GM10266 (cell line): ENCODE results near the gene ATP6V0B.

Source experiments
- DNase-seq: peaks from one replicate; pipeline ENCODE4 v3.0.0; 2012; ENCODE audit errors: extremely low spot score
- TF ChIP-seq, protein P1 (sequence below): IDR thresholded peaks from 2 replicates; pipeline ENCODE4 v1.5.1; 2012; ENCODE audit warnings: mild to moderate bottlenecking, low read depth; ENCODE audit not compliant: control insufficient read depth, insufficient read depth; ENCODE audit errors: missing control alignments

The ATP6V0B gene

DNA sequence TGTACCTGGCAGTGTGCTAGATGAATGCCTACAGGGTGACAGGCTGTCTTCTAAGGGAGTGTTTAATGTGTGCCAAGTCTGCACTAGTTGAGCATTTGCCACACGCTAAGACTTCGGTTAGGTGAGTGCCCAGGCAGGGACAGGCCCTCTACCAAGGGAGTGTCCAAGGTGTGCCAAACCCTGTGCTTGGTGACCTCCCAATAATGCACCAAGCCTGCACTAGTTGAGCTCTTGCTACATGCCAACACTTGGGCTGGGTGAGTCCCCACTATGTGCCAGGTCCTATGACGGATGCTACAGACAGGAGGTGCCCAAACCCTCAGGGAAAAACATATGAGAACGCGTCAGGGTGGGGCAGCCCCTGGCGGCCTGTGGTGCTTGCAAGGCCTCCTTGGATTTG lies 45.7 kb downstream of the ATP6V0B start:
- no peak for DNase-seq

DNA sequence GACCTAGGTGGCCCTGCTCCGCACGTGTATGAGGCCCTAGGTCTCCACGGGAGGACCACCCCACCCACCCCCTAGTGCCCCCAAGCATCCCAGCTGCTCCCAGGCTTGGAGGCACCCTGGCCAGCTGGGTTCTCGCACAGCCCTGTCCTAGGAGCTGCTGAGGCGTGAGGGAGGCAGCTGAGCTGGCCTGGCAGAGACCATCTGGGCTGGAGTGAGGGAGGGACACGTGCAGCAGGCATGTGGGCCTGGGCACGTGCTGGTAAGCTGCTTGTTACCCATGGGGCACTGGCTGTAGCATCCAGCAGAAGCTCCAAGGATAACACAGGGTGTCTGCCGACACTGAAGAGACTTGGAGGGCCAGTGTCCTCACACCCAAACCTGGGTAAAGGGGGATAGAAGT lies 46.4 kb downstream of the ATP6V0B start:
- TF ChIP-seq, protein P1, sequence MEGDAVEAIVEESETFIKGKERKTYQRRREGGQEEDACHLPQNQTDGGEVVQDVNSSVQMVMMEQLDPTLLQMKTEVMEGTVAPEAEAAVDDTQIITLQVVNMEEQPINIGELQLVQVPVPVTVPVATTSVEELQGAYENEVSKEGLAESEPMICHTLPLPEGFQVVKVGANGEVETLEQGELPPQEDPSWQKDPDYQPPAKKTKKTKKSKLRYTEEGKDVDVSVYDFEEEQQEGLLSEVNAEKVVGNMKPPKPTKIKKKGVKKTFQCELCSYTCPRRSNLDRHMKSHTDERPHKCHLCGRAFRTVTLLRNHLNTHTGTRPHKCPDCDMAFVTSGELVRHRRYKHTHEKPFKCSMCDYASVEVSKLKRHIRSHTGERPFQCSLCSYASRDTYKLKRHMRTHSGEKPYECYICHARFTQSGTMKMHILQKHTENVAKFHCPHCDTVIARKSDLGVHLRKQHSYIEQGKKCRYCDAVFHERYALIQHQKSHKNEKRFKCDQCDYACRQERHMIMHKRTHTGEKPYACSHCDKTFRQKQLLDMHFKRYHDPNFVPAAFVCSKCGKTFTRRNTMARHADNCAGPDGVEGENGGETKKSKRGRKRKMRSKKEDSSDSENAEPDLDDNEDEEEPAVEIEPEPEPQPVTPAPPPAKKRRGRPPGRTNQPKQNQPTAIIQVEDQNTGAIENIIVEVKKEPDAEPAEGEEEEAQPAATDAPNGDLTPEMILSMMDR: no peak
- DNase-seq: no peak

More for the DNA sequence above, 45.7 kb downstream of the ATP6V0B start:
- TF ChIP-seq, protein P1: no peak

DNA sequence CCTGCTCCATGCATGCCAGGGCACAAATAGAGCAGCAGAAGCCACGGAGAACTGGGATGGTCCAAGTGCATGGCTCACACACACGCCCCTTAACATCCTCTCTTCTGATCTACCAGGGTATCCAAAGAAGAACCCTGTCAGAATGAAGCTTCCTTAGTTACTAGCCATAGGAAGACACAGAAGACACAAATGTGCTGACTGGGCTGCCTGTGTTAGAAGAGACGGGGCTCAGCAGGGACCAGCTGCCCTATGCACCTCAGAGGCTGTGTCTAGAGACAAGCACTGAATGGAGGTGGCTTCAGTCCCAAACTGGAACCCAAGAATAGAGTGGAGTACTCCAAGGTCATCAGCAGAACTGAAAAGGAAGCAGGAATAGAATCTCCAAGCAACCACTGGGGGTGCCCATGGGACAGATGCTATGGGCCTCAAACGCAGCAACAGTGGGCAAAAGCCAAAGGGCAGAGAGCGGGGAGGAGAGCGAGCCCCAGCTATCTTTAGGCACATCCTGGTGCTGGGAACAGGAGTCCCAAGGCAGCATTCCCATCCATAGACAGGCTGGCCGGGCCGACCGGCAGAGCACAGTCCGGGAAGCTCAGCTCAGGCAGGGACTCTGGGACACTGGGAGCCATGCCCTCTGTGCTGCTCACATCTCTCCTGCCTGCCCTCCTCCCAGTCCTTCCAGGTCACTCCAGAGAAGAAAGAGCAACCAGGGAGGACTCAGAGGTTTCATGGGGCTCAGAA lies 47.0 kb downstream of the ATP6V0B start:
- DNase-seq: no peak
- TF ChIP-seq, protein P1: no peak

DNA sequence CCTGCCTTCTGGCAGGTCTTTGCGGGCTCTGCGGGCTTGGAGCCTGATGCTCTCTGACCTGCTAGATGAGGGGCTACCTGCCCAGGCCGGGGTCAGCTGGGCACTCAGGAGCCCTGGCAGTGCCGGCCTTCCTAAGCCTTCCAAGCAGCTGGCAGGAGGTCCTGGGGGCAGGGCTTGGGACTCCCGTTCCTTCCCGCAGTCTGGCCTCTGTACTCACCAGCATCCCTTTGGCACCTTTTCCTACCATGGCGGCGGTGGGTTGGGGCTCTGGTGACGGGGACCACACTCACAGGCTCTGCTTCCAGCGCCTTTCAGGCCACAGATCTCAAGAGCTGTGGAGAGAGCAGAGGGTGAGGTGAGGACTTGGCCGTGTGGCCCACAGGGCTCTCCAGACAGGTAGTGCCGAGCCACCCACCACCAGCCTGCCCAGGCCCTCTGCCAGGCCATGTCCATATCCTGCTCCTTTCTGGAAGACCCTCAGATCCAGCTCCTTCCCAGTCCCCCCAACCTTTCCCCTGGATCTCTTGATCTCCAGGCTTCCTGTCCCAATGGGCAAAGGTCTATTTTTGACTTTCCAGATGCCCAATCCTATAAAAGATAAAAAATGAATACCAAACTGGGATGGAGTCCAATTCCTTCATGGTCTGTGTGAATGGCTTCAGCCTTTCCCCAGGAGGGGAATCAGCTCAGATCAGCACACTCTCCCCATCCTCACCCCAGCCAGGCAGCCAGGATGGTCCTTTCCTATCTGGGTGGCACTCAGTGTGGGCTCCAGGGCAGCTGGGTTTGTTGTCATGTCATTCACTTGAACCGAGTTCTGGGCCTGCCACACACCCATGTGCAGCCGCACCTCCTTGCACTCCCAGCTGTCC lies 49.5 kb downstream of the ATP6V0B start:
- DNase-seq: no peak
- TF ChIP-seq, protein P1: no peak

DNA sequence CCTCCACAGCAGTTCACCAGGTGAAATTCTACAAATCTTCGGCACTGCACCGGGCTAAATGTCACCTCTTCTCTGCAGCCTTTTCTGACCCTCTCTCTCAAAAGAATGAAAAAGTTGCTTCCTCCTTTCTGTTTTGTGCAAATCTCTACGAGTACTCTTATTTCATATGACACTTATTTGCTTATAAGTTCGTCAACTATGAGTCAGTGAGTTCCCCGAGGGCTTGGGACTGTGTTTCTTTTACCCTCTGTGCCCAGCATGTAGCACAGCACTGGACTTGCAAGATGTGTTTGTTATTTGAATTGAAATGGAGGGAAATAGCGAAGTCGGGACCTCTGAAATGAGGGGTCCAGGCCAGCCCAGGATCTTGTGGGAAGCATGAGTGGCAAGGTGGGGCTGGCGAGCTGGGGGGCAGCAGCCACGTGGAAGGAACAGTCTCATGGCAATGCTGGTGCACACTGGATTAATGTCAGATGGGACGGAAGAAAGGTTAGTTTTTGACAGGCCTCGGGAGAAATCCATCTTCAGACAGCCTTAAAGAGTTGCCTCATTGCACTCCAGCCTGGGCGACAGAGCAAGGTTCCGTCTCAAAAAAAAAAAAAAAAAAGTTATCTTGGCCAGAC lies 50.3 kb downstream of the ATP6V0B start:
- DNase-seq: no peak
- TF ChIP-seq, protein P1: no peak

DNA sequence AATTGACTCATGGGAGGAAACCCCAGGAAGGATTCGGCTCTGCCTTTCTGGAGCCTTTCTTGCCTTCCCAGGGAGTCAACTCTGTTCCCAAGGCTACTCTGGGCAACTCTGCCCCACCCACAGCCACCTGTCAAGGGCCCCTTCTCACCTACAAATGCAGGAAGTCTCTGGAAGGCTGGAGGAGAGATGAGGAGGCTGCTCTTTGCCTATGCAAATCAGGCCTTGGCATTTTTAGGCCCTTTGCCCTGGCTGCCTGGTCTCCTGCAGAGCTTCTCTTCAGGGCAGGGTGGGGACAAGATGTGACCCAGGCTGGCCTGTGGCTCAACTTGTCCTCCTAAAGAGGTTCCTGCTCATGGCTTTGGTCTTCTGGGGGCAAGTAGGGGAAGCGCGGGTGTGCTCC lies 51.1 kb downstream of the ATP6V0B start:
- TF ChIP-seq, protein P1: no peak
- DNase-seq: no peak
